K562 (cell line): ENCODE results near the gene CYP2D6. TPM values are rescaled to one million over a fixed set of nuclear protein-coding genes. Genes with fewer than 3 reads are reported as not detected.

Experiments used
- CHD2 ChIP-seq: IDR thresholded peaks from 2 replicates; pipeline ENCODE4 v1.6.1; 2011; ENCODE audit warnings: low read depth, low read length
- CREM ChIP-seq: IDR thresholded peaks from 2 replicates; pipeline ENCODE4 v1.6.1; 2014; ENCODE audit warnings: antibody characterized with exemption, low read depth
- EP400 ChIP-seq: fragments of 450-650 bp; IDR thresholded peaks from 2 replicates; pipeline ENCODE4 v1.6.1; 2017; ENCODE audit warnings: antibody characterized with exemption, mild to moderate bottlenecking, moderate library complexity
- FOXP4 ChIP-seq: sonication (generic); formaldehyde crosslinking; IDR thresholded peaks from 2 replicates; pipeline ENCODE4 v1.8.0; 2022; ENCODE audit warnings: mild to moderate bottlenecking, missing genetic modification reagents, borderline replicate concordance
- HDAC3 ChIP-seq: fragments of 450-650 bp; IDR thresholded peaks from 2 replicates; pipeline ENCODE4 v1.6.1; 2018; ENCODE audit warnings: borderline replicate concordance, mild to moderate bottlenecking, moderate library complexity; ENCODE audit not compliant: partially characterized antibody
- HNRNPL ChIP-seq: fragments of 200-400 bp; formaldehyde crosslinking; IDR thresholded peaks from 2 replicates; pipeline ENCODE4 v1.6.1; 2017; ENCODE audit warnings: low read depth, mild to moderate bottlenecking, low read length
- LCOR ChIP-seq: sonication (generic); formaldehyde crosslinking; IDR thresholded peaks from 2 replicates; pipeline ENCODE4 v1.8.0; 2022; ENCODE audit warnings: mild to moderate bottlenecking, missing genetic modification reagents
- MEF2D ChIP-seq: conservative IDR thresholded peaks from 2 replicates; pipeline ENCODE4 v1.6.1; 2016; ENCODE audit warnings: low read depth, missing genetic modification characterization, missing compliant biosample characterization
- NEUROD1 ChIP-seq: fragments of 150-350 bp; IDR thresholded peaks from 2 replicates; pipeline ENCODE4 v1.6.1; 2014; ENCODE audit warnings: borderline replicate concordance, low read length, low read depth; ENCODE audit not compliant: partially characterized antibody
- NFIC ChIP-seq: fragments of 450-650 bp; IDR thresholded peaks from 2 replicates; pipeline ENCODE4 v1.6.1; 2017; ENCODE audit warnings: mild to moderate bottlenecking, inconsistent platforms
- RERE ChIP-seq: sonication (generic); formaldehyde crosslinking; IDR thresholded peaks from 2 replicates; pipeline ENCODE4 v1.8.0; 2023; ENCODE audit warnings: missing genetic modification reagents, mild to moderate bottlenecking, borderline replicate concordance
- TBP ChIP-seq: optimal IDR thresholded peaks from 2 replicates; pipeline ENCODE3; 2011; ENCODE audit warnings: low read depth, low read length, improper control_type of control experiment
- XRCC4 ChIP-seq: IDR thresholded peaks from one replicate; pipeline ENCODE4 v1.6.1; 2011; ENCODE audit not compliant: insufficient read depth, insufficient read length; ENCODE audit errors: extremely low read depth
- ZFX ChIP-seq: sonication (generic); formaldehyde crosslinking; IDR thresholded peaks from 2 replicates; pipeline ENCODE4 v1.8.0; 2022; ENCODE audit warnings: mild to moderate bottlenecking, missing genetic modification reagents, moderate library complexity
- ZNF23 ChIP-seq: fragments of 250-450 bp; sonication (Bioruptor Pico); IDR thresholded peaks from 2 replicates; pipeline ENCODE4 v1.4.0; 2020; ENCODE audit warnings: mild to moderate bottlenecking
- ZNF589 ChIP-seq: fragments of 200-800 bp; sonication (Bioruptor generic); IDR thresholded peaks from 2 replicates; pipeline ENCODE4 v1.6.1; 2016; ENCODE audit warnings: low read depth, missing genetic modification characterization, missing compliant biosample characterization
- polyA plus RNA-seq, 8 experiments: library from polyadenylated mRNA; depleted of rRNA in 4 of 8; stranded (reverse) in 5 of 8; unstranded in 3 of 8; fragments of >200 nt; fragmentation: Nextera tagmentation in 2 of 8; fragmentation: Illumina TruSeq in 1 of 8; extraction: Ambion mirVana in 2 of 8; extraction: Trizol in 1 of 8; gene quantifications; 2 replicates each; pipeline versions ENCODE4 v1.2.1 to v1.2.3, GENCODE V29; 2011 to 2014; ENCODE audit warnings: inconsistent platforms in 1 of 8, missing spikeins in 1 of 8
- total RNA-seq, 7 experiments: library from RNA; depleted of rRNA in 6 of 7; stranded (reverse); fragments of >200 nt in 6 of 7; fragmentation: Illumina TruSeq in 2 of 7; extraction: Trizol in 2 of 7; gene quantifications; 2 replicates each; pipeline versions ENCODE4 v1.2.1 to v1.2.3, GENCODE V29; 2011 to 2021; ENCODE audit warnings: low replicate concordance in 1 of 7

The CYP2D6 gene
- total and polyA plus RNA-seq, 9 of the 15 experiments (the other 6 are each of a cell fraction or from before 2014, with no cell fraction given), result 0.04 to 0.20 (median 0.09) TPM; not detected in 5

- TF ChIP-seq RERE (CRISPR knock-in tag), result no peak
- TF ChIP-seq ZFX (CRISPR knock-in tag), result peak; percentile 96
- peak; percentile 94 for TF ChIP-seq CHD2
- TF ChIP-seq NFIC, result peak; percentile 48; the same call in 1 of the 2 replicates
- TF ChIP-seq NEUROD1, result peak; percentile 57
- no peak for TF ChIP-seq ZNF23
- TF ChIP-seq TBP, result peak; percentile 96
- TF ChIP-seq FOXP4 (CRISPR knock-in tag), result 0 out of 2 replicates have a peak, but pooled peaks have one; percentile 27
- TF ChIP-seq HNRNPL, result peak; percentile 93
- TF ChIP-seq LCOR (CRISPR knock-in tag), result peak; percentile 91
- TF ChIP-seq MEF2D (tag), result peak; percentile 80; the same call in 1 of the 2 replicates
- peak; percentile 91 for TF ChIP-seq CREM
- no peak for TF ChIP-seq XRCC4
- TF ChIP-seq HDAC3, result no peak
- TF ChIP-seq ZNF589 (CRISPR knock-in tag), result peak; percentile 83; the same call in 1 of the 2 replicates
- TF ChIP-seq EP400, result peak; percentile 97
Observed at GRCh38 chr22:42079319-42080251, 51.0 kb downstream of the CYP2D6 start, which contains the start of gene SMDT1 (continued).
